ENCODE results near the gene TMX4. TPM values are rescaled to one million over a fixed set of nuclear protein-coding genes. Genes with fewer than 3 reads are reported as not detected.
"Not testable (repeated sequence)": the region's sequence is repeated elsewhere in the genome, so short reads cannot be mapped to it uniquely, and the experiment has no call there.

TMX4 gene
- total and polyA plus RNA-seq, 2 donors (not counting 3 experiments of a cell fraction or from before 2014, with no cell fraction given): 6.5 to 30.3 TPM

DNA sequence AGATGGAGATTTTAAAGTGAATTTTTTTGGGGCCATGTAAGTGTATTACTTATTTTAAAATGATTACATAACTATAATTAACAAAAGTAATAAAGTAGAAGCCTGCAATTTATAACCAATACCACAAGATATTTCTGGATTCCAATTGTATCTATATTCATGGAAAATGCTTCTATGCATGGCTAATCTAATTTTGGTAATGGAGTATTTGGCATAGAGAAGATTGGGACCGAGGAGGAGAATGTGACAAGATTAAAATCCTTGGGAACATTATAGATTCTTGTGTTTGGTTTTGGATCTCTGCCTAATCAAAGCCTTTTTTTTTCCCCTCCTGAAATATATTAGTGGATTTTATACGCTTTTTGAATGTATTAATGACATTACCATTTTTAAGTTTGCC lies 12.9 kb upstream of the TMX4 start:
- no peak for FAIRE-seq
- Histone ChIP-seq H3K36me3 (ENCODE audit: control insufficient read depth in 2 of 2, extremely low read depth in 1 of 2, insufficient read depth in 2 of 2, low read length in 2 of 2) (no peaks in the 10 kb centered on the region), H3K27me3 (ENCODE audit: control insufficient read depth in 2 of 2, insufficient read depth in 2 of 2, low read length in 2 of 2) (no peaks in the 10 kb centered on the region), H3K4me1 (ENCODE audit: control insufficient read depth, extremely low read depth, insufficient read depth, low read length) (no peaks in the 10 kb centered on the region), H4K20me1 (replicated peaks; ENCODE audit: control insufficient read depth, extremely low read depth, insufficient read depth, low read length) (no peaks in the 10 kb centered on the region), H3K27ac (ENCODE audit: insufficient read depth, low read depth, low read length) (no peak overlapping the region), H3K9me1 (replicated peaks; ENCODE audit: control insufficient read depth, extremely low read depth, insufficient read depth, low read length) (no peaks in the 10 kb centered on the region), H3K9me3 (replicated peaks; ENCODE audit: control insufficient read depth, insufficient read depth, low read length) (no peaks in the 10 kb centered on the region), H3K9ac (replicated peaks; ENCODE audit: extremely low read depth, insufficient read depth, low read length) (no peak overlapping the region), H3K4me2 (ENCODE audit: insufficient read depth, low read length) (no peak overlapping the region), H3K79me2 (ENCODE audit: control insufficient read depth, insufficient read depth, low read length) (no peaks in the 10 kb centered on the region), H3K4me3 (replicated peaks in 1 of 3; ENCODE audit: insufficient read depth in 1 of 3, low read depth in 1 of 3, low read length in 3 of 3) (no peak overlapping the region), H2AFZ (ENCODE audit: low read depth, low read length) (no peak overlapping the region)
- intact Hi-C loops (cut with micrococcal nuclease): no loop called here
- TF ChIP-seq EZH2 (IDR thresholded peaks at IDR 0.05; ENCODE audit: borderline replicate concordance, low read depth, low read length, severe bottlenecking): no peak
- no peak for TF ChIP-seq GATA2 (IDR thresholded peaks at IDR 0.05; ENCODE audit: insufficient read depth, insufficient read length, low read depth, low read length)
- TF ChIP-seq, protein P1, sequence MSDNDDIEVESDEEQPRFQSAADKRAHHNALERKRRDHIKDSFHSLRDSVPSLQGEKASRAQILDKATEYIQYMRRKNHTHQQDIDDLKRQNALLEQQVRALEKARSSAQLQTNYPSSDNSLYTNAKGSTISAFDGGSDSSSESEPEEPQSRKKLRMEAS (IDR thresholded peaks at IDR 0.05; ENCODE audit: insufficient read depth, insufficient read length): no peak
- no peak for TF ChIP-seq JUN (IDR thresholded peaks at IDR 0.05; ENCODE audit: borderline replicate concordance, insufficient read depth, insufficient read length, low read depth)
- TF ChIP-seq FOS (IDR thresholded peaks at IDR 0.05; ENCODE audit: borderline replicate concordance, insufficient read depth, low read length): no peak
- no peak for TF ChIP-seq MYC (IDR thresholded peaks at IDR 0.05; ENCODE audit: low read depth, low read length)
- TF ChIP-seq, protein P2, sequence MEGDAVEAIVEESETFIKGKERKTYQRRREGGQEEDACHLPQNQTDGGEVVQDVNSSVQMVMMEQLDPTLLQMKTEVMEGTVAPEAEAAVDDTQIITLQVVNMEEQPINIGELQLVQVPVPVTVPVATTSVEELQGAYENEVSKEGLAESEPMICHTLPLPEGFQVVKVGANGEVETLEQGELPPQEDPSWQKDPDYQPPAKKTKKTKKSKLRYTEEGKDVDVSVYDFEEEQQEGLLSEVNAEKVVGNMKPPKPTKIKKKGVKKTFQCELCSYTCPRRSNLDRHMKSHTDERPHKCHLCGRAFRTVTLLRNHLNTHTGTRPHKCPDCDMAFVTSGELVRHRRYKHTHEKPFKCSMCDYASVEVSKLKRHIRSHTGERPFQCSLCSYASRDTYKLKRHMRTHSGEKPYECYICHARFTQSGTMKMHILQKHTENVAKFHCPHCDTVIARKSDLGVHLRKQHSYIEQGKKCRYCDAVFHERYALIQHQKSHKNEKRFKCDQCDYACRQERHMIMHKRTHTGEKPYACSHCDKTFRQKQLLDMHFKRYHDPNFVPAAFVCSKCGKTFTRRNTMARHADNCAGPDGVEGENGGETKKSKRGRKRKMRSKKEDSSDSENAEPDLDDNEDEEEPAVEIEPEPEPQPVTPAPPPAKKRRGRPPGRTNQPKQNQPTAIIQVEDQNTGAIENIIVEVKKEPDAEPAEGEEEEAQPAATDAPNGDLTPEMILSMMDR (IDR thresholded peaks at IDR 0.05; ENCODE audit: extremely low read depth in 1 of 2, insufficient read depth in 1 of 2, low read depth in 1 of 2, low read length in 2 of 2): no peak
- no peak for TF ChIP-seq POLR2AphosphoS5 (IDR thresholded peaks at IDR 0.05; ENCODE audit: insufficient read depth, low read depth, low read length)
- TF ChIP-seq POLR2A (IDR thresholded peaks at IDR 0.05; ENCODE audit: low read depth, low read length): no peak
- dilution Hi-C loops (cut with MboI; ENCODE audit: extremely low pct_ligation_motif_present, low sequenced_read_pairs): no loop called here
- POLR2A ChIA-PET: no interaction called here
- no peak for DNase-seq (ENCODE audit: low read depth, low spot score)
- CTCF ChIA-PET: interaction anchor here (3.8 kb wide), 1 partner anchor 12 kb away, joined by 24 read pairs; no protein-coding TSS in a partner anchor
- no TSS peak for BruUV-seq (replicated peaks)

DNA sequence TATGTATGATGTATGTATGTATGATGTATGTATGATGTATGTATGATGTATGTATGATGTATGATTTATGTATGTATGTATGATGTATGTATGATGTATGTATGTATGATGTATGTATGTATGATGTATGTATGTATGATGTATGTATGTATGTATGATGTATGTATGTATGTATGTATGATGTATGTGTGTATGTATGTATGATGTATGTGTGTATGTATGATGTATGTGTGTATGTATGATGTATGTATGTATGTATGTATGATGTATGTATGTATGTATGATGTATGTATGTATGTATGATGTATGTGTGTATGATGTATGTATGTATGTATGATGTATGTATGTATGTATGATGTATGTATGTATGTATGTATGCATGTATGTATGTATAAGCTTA lies 12.0 kb upstream of the TMX4 start:
- BruUV-seq (replicated peaks); POLR2A ChIA-PET; H3K4me3 ChIP-seq (replicated peaks in 1 of 3; ENCODE audit: insufficient read depth in 1 of 3, low read depth in 1 of 3, low read length in 3 of 3); H3K36me3 ChIP-seq (ENCODE audit: control insufficient read depth in 2 of 2, extremely low read depth in 1 of 2, insufficient read depth in 2 of 2, low read length in 2 of 2); H4K20me1 ChIP-seq (replicated peaks; ENCODE audit: control insufficient read depth, extremely low read depth, insufficient read depth, low read length); H2AFZ ChIP-seq (ENCODE audit: low read depth, low read length); H3K4me1 ChIP-seq (ENCODE audit: control insufficient read depth, extremely low read depth, insufficient read depth, low read length); FAIRE-seq; H3K27me3 ChIP-seq (ENCODE audit: control insufficient read depth in 2 of 2, insufficient read depth in 2 of 2, low read length in 2 of 2); intact Hi-C loops (cut with micrococcal nuclease); H3K9me3 ChIP-seq (replicated peaks; ENCODE audit: control insufficient read depth, insufficient read depth, low read length); H3K27ac ChIP-seq (ENCODE audit: insufficient read depth, low read depth, low read length); dilution Hi-C loops (cut with MboI; ENCODE audit: extremely low pct_ligation_motif_present, low sequenced_read_pairs); H3K79me2 ChIP-seq (ENCODE audit: control insufficient read depth, insufficient read depth, low read length); H3K9me1 ChIP-seq (replicated peaks; ENCODE audit: control insufficient read depth, extremely low read depth, insufficient read depth, low read length); DNase-seq (ENCODE audit: low read depth, low spot score); H3K9ac ChIP-seq (replicated peaks; ENCODE audit: extremely low read depth, insufficient read depth, low read length); H3K4me2 ChIP-seq (ENCODE audit: insufficient read depth, low read length): not testable (repeated sequence)
- CTCF ChIA-PET: interaction anchor here (1.6 to 2.1 kb wide), 2 partner anchors 15 to 51 kb away, joined by 7 read pairs; no protein-coding TSS in a partner anchor

Measured in endothelial cell of umbilical vein (primary cell).